Ecto neural progenitor cell (in vitro differentiated cells): ENCODE results near the gene DCD.

Source experiments
- DNase-seq: peaks from one replicate; pipeline ENCODE4 v3.0.0-alpha.2; 2018; ENCODE audit warnings: low spot score

Gene DCD

DNA sequence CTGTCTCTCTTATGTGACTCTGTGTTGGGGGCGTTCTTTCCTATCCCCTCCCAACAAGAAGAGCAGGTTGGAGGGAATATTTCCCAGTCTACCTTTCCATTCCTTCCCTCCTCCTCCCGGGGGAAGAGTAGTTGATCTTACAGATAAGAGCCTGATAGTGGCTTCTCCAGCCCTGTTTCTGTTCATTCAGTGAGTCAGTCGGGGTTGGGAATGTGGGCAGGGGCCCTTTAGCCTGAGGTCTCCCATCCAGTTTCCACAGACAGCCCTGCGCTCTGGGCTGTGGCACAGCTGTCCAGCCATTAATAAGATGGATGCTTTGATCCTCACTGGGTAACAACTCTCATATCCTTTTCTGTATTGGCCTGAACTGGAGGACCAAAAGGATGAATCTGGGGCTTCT lies 41.6 kb downstream of the DCD start:
- peak; percentile 45 for DNase-seq

DNA sequence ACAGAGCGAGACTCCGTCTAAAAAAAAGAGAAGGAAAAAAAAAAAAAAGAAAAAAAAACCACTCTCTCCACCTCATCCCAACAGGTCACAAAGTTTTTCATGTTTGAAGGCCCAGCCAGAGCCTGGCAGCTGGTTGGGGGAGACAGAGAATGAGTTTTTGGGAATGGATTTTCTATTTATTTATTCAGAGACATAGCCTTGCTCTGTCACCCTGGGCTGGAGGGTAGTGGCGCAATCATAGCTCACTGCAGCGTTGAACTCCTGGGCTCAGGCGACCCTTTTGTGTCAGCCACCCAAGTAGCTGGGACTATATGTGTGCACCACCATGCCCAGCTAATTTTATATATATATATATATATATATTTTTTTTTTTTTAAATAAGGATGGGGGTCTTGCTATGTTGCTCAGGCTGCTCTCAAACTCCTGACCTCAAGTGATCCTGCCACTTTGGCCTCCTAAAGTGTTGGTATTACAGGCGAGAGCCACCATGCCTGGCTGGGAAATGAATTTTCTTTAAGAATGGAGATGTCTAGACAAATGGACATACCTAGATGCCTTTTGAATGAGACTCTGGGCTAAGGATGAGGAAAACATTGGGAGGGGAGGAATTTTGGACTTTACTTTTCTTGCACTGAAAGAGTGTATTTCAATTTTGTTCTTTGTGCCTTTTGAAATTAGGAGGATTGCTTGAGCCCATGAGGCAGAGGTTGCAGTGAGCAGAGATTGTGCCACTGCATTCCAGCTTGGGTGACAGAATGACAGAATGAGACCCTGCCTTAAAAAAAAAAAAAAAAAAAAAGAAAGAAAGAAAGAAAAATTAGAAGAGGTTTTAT lies 42.8 kb downstream of the DCD start:
- DNase-seq = peak; percentile 26

DNA sequence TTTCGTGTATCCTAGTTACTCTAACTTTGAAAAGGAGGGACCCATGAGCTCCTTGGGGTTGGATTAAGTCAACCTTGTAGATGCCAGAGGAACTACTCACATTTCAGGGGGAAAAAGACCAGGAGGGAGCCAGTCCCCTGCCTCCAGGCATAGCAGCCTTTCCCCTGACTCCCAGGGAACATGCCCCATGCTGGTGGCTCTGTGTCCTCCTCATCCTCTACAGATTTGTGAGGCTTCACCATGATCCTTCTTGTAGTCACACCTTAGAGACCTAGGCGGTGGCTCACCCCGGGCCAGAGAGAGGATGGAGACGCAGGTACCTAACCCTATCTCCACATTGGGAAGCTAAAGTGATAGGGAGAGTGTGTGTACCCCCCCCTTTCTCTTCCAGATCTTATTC lies 43.7 kb downstream of the DCD start:
- no peak for DNase-seq

DNA sequence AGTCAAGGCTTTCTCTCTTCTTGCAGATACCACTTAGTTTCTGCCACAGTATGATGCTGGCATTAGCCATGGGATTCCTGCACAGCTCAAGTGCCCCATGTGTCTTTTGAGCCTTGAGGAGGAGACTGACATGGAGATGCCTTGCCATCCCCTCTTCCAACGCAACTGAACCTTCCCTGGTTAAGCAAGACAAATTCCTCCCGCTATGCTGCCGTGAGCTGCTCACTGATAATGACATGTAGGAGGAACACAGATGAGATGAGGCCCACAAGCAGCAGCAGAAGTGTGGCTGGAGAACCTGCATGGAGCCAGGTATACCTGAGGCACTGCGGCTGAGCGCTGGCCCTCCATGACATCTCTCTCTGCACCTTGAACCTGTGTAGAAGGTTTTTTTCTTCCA lies 44.3 kb downstream of the DCD start:
- DNase-seq = peak; percentile 36

DNA sequence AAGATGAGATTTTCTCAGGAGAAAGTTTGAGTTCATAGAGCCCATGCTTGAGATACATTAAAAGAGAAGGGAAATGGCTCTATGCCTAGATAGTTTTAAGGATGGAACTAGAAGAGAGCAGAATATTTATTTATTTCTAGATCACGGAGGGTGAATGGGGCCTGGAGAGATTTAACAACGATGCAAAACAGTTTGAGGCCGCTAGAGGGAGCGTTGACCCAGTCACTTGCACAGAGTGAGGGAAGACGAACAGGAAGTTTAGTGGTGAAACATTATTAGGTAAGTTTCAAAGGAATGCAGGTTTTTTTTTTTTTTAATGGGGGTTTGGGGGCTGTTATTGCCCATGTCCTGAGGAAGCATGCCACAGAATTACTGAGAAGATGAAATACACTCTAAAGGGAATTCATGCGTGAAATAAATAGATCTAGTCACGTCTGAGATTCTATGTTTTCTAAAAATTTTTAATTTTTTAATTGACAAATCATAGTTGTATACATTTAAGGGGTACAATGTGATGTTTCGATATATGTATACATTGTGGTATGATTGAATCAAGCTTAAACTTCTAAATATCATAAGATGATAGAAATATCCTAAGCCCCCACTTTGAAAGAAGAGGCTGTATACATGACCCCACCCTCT lies 44.9 kb downstream of the DCD start:
- DNase-seq = peak; percentile 58

DNA sequence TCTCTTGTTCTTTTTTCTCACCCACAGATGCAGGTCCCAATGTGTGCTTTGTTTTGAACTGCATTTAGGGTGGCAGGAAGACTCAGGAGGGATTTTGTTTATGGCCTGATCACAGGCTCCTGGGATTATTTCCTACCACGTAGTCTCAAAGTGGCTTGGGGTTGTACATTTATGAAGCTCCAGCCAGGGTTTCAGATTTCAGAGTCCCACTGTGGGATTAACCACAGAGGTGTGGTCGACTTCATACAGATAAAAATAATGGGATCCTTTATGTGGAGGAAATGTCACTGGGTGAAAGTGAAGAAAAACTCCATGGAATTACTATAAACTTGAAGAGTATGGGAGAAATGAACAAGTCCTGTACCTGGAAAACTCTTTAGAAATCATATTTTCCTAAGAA lies 45.5 kb downstream of the DCD start:
- DNase-seq = peak; percentile 10

DNA sequence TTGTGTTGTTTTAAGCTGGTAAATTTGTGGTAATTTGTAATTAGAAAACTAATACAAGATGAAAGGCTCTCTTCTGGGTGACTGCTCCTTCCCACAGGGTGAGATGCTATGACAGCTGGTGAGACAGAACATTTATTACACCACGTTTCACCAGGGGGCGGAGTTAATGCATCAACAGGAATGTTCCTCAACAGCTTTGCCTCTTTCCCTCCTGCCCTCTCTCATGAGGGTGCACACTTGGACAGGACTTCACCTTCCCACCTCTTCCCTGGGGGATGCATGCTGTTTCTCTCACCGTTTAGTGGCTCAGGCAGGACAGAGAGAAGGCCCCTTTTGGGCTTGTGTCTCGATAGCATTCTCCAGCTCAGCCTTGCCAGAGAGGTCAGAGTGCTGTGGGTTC lies 46.3 kb downstream of the DCD start:
- peak; percentile 44 for DNase-seq

DNA sequence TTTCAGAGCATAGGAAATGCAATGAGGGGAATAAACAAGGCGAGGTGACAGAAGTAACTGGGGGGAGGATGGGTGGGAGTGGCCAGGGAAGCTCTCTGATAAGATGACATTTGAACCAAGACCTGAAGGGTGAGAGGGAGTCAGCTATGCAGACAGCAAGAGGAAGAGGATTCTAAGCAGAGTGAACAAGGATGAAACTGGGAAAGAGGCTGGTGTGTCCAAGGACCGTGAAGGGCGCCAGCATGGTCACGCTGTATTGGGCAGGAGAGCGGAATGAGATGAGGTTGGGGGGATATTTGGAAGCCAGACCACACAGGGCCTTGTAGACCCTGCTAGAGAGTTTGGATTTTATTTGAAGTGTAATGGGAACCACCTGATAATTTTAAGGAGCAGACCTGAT lies 49.2 kb downstream of the DCD start:
- DNase-seq = no peak

DNA sequence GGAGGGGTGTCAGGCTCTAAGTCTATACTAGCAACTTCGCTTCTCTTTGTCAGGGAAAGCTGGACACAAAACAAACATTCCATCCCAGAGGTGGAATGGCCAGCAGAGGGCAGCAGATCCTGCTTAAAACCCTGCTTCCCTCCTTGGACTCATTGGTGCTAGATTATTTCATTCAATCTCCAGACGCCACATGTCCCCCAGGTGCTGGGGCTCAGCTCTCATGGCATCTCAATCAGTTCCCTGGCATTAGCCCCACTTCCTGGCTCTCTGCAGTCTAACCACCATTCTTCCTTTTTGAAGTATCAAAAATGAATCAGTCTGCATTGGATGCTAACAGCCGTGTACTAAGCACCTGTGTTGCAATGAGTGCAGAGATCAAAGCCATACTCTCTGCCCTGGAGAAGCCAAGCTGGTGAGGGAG lies 51.6 kb downstream of the DCD start:
- peak; percentile 87 for DNase-seq

DNA sequence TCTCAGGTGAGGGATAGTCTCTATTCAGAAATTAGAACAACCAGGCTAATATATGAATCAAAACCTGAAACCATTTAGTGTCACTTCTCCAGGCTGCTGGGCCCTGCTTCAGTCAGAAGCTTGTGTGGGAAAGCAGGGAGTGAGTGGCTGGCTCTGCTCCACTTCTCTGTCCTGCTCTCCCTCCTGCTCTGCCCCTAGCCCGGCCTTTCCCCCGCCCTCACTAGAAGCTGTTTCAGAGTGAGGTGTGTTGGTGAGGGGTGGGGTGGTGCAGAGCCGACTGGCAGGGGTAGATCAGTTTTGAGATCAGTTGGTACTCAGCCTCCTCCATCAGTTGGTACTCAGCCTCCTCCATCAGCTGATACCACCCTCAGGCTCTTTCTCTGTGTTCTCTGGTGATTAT lies 52.7 kb downstream of the DCD start:
- DNase-seq = no peak
